ENCODE data around the gene C4orf50.
"Not testable (repeated sequence)": the region's sequence is repeated elsewhere in the genome, so short reads cannot be mapped to it uniquely, and the experiment has no call there.

The C4orf50 gene

GRCh38 chr4:5996641-5997040 is 21.6 kb downstream of the C4orf50 start:
- ATAC-seq = no peak
- TF ChIP-seq, protein P1, sequence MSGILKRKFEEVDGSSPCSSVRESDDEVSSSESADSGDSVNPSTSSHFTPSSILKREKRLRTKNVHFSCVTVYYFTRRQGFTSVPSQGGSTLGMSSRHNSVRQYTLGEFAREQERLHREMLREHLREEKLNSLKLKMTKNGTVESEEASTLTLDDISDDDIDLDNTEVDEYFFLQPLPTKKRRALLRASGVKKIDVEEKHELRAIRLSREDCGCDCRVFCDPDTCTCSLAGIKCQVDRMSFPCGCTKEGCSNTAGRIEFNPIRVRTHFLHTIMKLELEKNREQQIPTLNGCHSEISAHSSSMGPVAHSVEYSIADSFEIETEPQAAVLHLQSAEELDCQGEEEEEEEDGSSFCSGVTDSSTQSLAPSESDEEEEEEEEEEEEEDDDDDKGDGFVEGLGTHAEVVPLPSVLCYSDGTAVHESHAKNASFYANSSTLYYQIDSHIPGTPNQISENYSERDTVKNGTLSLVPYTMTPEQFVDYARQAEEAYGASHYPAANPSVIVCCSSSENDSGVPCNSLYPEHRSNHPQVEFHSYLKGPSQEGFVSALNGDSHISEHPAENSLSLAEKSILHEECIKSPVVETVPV (CRISPR knock-in tag; IDR thresholded peaks at IDR 0.05) = no peak
- no peak for TF ChIP-seq ARNTL (CRISPR knock-in tag; IDR thresholded peaks at IDR 0.05; ENCODE audit: borderline replicate concordance, low read depth)
- TF ChIP-seq ZNF70 (CRISPR knock-in tag; IDR thresholded peaks at IDR 0.05) = no peak
- no peak for TF ChIP-seq GLIS3 (CRISPR knock-in tag; IDR thresholded peaks at IDR 0.05)
- TF ChIP-seq, protein P2, sequence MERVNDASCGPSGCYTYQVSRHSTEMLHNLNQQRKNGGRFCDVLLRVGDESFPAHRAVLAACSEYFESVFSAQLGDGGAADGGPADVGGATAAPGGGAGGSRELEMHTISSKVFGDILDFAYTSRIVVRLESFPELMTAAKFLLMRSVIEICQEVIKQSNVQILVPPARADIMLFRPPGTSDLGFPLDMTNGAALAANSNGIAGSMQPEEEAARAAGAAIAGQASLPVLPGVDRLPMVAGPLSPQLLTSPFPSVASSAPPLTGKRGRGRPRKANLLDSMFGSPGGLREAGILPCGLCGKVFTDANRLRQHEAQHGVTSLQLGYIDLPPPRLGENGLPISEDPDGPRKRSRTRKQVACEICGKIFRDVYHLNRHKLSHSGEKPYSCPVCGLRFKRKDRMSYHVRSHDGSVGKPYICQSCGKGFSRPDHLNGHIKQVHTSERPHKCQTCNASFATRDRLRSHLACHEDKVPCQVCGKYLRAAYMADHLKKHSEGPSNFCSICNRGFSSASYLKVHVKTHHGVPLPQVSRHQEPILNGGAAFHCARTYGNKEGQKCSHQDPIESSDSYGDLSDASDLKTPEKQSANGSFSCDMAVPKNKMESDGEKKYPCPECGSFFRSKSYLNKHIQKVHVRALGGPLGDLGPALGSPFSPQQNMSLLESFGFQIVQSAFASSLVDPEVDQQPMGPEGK (CRISPR knock-in tag; IDR thresholded peaks at IDR 0.05; ENCODE audit: borderline replicate concordance) = no peak
- no peak for TF ChIP-seq ZC3H10 (CRISPR knock-in tag; IDR thresholded peaks at IDR 0.05)
- TF ChIP-seq ESRRG (CRISPR knock-in tag; IDR thresholded peaks at IDR 0.05) = no peak
- TF ChIP-seq OSR1 (CRISPR knock-in tag; IDR thresholded peaks at IDR 0.05) = no peak
- TF ChIP-seq CSDC2 (CRISPR knock-in tag; IDR thresholded peaks at IDR 0.05) = no peak

DNA sequence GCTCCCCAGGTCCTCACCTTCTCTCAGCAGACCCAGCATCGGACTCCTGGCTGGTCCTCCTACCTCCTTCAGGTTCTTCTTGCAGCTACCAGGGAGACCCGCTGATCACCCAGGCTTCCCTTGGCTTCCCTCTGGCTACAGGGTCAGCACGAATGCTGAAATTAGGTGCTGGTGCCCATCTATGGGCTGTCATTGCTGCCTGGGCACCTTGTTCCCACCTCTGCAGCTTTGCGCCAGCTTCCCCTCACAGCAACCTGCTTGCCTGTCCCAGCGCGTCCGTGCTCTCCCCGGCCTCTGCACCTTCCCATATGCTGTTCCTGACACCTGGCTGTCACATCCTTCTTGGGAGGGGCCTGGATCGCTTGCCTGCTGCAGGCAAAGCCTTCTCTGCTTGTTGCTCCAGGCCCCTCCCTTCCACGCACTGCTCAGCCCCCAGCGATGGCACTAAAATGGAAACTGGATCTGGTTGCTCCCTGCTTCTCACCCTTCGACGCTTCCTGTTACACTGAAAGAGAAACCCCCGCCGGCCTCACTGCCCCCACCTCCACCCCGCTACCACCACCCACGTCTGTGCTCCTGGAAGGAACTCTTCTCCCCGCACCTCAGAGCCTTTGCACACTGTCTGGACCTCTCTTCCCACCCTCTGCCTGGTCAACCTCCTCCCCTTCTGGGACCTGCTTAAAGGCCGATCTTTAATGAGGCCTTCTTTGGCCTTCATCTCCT is 22.2 kb downstream of the C4orf50 start:
- ATAC-seq = no peak
- TF ChIP-seq, protein P1 (CRISPR knock-in tag; IDR thresholded peaks at IDR 0.05) = no peak
- TF ChIP-seq RARB (CRISPR knock-in tag; IDR thresholded peaks at IDR 0.05) = no peak
- TF ChIP-seq ESRRG (CRISPR knock-in tag; IDR thresholded peaks at IDR 0.05) = no peak
- TF ChIP-seq ZFP30 (CRISPR knock-in tag; IDR thresholded peaks at IDR 0.05) = no peak
- TF ChIP-seq POU6F1 (CRISPR knock-in tag; IDR thresholded peaks at IDR 0.05; ENCODE audit: borderline replicate concordance, low read depth) = no peak
- TF ChIP-seq ZNF8 (CRISPR knock-in tag; IDR thresholded peaks at IDR 0.05) = no peak
- no peak for TF ChIP-seq ARNTL (CRISPR knock-in tag; IDR thresholded peaks at IDR 0.05; ENCODE audit: borderline replicate concordance, low read depth)
- TF ChIP-seq ZC3H10 (CRISPR knock-in tag; IDR thresholded peaks at IDR 0.05) = no peak

DNA sequence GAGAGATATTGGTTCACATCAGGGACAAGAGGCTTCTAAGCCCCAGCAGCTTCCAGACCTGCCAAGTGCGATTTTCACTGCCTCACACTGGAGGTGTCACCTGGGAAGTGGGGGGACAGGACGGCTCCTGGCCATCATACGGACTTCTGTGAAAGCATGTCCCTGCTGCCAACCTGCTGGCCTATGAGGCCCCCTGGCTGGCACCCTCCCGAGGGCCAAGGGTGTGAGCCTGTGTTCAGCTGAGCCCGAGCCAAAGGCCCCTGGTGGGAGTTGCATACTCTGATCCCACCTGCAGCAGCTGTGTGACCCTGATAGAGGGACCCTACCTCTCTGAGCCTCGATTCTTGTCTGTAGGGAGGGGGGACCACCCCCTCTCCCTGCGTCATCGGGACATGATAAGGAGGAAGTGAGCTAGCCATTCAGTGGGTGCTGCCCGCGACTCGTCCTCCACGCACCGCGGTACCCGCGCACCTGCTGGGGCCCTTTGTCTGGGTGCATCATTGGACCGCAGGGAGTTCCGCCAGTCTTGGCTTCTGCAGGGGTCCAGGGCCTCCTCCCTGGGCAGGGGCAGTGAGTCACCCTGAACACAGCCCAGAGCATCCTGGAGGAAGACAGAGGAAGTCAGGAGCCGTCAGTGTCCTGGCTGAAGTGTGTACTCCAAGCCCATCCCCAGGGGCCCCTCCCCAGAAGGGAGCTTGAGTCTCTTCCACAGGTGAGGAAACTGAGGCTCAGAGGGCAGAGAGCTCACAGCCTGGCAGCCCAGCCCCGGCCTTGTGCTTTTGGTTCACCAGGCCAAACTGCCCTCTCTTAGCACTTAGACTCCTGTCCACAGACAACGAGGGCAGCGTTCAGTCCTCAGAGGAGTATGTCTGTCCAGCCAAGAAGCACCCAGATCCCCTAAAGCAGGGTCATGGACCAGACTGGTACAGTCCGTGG is 24.1 kb downstream of the C4orf50 start:
- ATAC-seq = no peak
- TF ChIP-seq ESRRG (CRISPR knock-in tag; IDR thresholded peaks at IDR 0.05) (no peak), CSDC2 (CRISPR knock-in tag; IDR thresholded peaks at IDR 0.05) (no peak), OSR1 (CRISPR knock-in tag; IDR thresholded peaks at IDR 0.05) (no peak), ZNF70 (CRISPR knock-in tag; IDR thresholded peaks at IDR 0.05) (no peak), ISL1 (CRISPR knock-in tag; IDR thresholded peaks at IDR 0.05) (no peak)

- not testable (repeated sequence) for ATAC-seq
These were observed 24.9 kb downstream of the C4orf50 start for GRCh38 chr4:5993346-5993745.

DNA sequence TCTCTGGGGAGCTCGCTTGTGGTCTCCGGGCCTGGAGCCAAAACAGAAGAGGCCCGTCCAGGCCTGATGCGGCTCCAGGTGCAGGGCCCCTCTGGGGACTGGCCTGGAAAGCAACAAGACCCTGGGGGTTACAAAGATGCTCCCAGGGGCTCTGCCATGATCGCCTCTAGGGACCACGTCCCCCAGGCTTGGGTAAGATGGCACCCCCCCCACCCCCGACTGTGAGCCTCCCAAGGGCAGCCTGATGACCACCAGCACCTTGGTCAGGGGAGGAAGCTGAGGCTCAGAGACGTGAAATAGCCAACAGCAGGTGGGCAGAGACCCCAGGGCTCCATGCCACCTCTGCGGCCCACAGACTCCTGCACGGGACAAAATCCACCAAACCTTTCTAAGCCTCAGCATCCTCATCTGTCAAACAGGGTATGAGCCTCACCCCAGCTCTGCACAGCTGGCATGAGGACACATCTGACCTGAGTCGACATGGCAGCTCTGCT is 25.4 kb downstream of the C4orf50 start:
- TF ChIP-seq ZNF70 (CRISPR knock-in tag; IDR thresholded peaks at IDR 0.05) (no peak), OSR1 (CRISPR knock-in tag; IDR thresholded peaks at IDR 0.05) (no peak), ZFP30 (CRISPR knock-in tag; IDR thresholded peaks at IDR 0.05) (no peak), ZNF8 (CRISPR knock-in tag; IDR thresholded peaks at IDR 0.05) (no peak)

More for the DNA sequence above, 25.4 kb downstream of the C4orf50 start:
- no peak for ATAC-seq

All from SK-N-SH treated with all-trans-retinoic acid at 6 μM for 48 hours (cell line).